Gastroesophageal sphincter (tissue), 3 donors: ENCODE results near the gene GPR55.

ENCODE experiments used
- CTCF ChIP-seq, 4 experiments: fragments of 200-600 bp in 2 of 4; fragments of 450-650 bp in 2 of 4; sonication (generic) in 1 of 4; IDR thresholded peaks; one replicate each; pipeline ENCODE4 v1.5.1; 2017 to 2019; ENCODE audit warnings: antibody characterized with exemption in 4 of 4, mild to moderate bottlenecking in 2 of 4, moderate library complexity in 2 of 4
- POLR2A ChIP-seq, 2 donors: fragments of 450-650 bp; IDR thresholded peaks; one replicate each; pipeline ENCODE4 v1.6.1; 2017; ENCODE audit warnings: antibody characterized with exemption in 2 of 2, mild to moderate bottlenecking in 2 of 2, moderate library complexity in 1 of 2
- POLR2AphosphoS5 ChIP-seq: sonication (generic); formaldehyde crosslinking; IDR thresholded peaks from one replicate; pipeline ENCODE4 v1.6.1; 2017; ENCODE audit warnings: antibody characterized with exemption

- no peak for TF ChIP-seq CTCF (IDR thresholded peaks at IDR 0.05)
- TF ChIP-seq POLR2AphosphoS5 = no peak
- no peak for TF ChIP-seq POLR2A (IDR thresholded peaks at IDR 0.05)
Measured at GRCh38 chr2:230863442-230864121, 61.5 kb downstream of the GPR55 start.
